GM19468 (cell line): ENCODE measurements around the gene SPATA46.

ENCODE experiments used
- ATAC-seq: cut with Tn5 transposase; IDR thresholded peaks from one replicate; pipeline ENCODE4 v1.9.1; 2021; ENCODE audit warnings: mild to moderate bottlenecking, moderate library complexity, moderate number of reproducible peaks; ENCODE audit not compliant: unreplicated experiment; ENCODE audit errors: extremely low read depth

SPATA46 gene

DNA sequence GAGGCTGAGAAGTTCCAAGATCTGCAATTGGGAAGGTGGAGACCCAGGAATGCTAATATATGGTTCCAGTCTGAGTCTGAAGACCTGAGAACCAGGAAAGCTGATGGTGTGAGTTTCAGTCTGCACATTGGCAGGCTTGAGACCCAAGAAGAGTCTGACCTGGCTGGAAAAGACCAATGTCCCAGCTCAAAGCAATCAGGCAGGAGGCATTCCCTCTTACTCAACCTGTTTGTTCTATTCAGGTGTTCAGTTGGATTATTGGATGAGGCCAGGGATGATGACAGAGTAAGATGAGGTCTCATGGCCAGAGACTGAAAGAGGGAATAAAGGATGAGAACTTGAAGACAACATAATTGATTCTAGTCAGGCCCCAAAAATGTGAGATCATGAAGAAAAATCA is 50.1 kb downstream of the SPATA46 start:
- no peak for ATAC-seq

DNA sequence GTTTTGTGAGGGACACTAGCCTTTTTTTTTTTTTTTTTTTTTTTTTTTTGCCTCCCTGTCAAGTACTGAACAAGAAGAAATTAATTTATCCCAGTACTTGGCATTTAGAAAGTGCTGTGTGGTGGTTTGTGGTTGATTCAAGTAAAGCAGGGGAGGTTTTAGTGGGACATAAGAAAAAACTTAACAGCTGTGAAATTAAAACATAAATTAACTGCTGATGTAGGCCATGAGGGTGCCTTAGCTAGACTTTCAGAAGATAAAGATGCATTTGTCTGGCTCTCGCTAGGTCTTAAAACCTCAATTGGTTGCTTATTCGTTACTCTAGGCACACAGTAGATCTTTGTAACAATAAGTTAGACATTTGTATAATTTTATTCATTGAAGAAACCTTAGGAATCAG is 52.3 kb downstream of the SPATA46 start:
- no peak for ATAC-seq
